ENCODE data around the gene EFNA2. TPM values are rescaled to one million over a fixed set of nuclear protein-coding genes. Genes with fewer than 3 reads are reported as not detected.

EFNA2 gene
- total and polyA plus RNA-seq, 2 of the 8 experiments (the other 6 are each of a cell fraction or from before 2014, with no cell fraction given), result 4.0 to 7.0 TPM

GRCh38 chr19:1275260-1275975 lies 10.3 kb upstream of the EFNA2 start, which contains the start of gene FAM174C (continued):
- TF ChIP-seq, protein P1, sequence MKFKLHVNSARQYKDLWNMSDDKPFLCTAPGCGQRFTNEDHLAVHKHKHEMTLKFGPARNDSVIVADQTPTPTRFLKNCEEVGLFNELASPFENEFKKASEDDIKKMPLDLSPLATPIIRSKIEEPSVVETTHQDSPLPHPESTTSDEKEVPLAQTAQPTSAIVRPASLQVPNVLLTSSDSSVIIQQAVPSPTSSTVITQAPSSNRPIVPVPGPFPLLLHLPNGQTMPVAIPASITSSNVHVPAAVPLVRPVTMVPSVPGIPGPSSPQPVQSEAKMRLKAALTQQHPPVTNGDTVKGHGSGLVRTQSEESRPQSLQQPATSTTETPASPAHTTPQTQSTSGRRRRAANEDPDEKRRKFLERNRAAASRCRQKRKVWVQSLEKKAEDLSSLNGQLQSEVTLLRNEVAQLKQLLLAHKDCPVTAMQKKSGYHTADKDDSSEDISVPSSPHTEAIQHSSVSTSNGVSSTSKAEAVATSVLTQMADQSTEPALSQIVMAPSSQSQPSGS (IDR thresholded peaks at IDR 0.05; ENCODE audit: low read length), result 0 out of 2 replicates have a peak, but pooled peaks have one; percentile 69
- TF ChIP-seq MAX (IDR thresholded peaks at IDR 0.05) (peak; percentile 65; the same call in 1 of the 2 replicates), POLR2AphosphoS5 (IDR thresholded peaks at IDR 0.05; ENCODE audit: low read depth, low read length) (peak; percentile 84), GABPA (IDR thresholded peaks at IDR 0.05; ENCODE audit: borderline replicate concordance, insufficient read depth, low read length) (no peak), PHF8 (conservative IDR thresholded peaks at IDR 0.05; ENCODE audit: low read depth, low read length) (peak; percentile 87), SAP30 (IDR thresholded peaks at IDR 0.05; ENCODE audit: insufficient read depth, insufficient replicate concordance, low read length) (no peak), ASH2L (IDR thresholded peaks at IDR 0.05; ENCODE audit: low read length) (peak; percentile 56), CHD7 (IDR thresholded peaks at IDR 0.05; ENCODE audit: insufficient replicate concordance, low read length) (no peak)
